Endodermal cell (in vitro differentiated cells): ENCODE data around the gene MTFMT. TPM values are rescaled to one million over a fixed set of nuclear protein-coding genes. Genes with fewer than 3 reads are reported as not detected.
"Not testable (repeated sequence)": the region's sequence is repeated elsewhere in the genome, so short reads cannot be mapped to it uniquely, and the experiment has no call there.

ENCODE experiments used
- DNase-seq: peaks from one replicate; pipeline ENCODE4 v3.0.0-alpha.2; 2017
- H3K27ac ChIP-seq: 2 replicates; pipeline ENCODE4 v1.5.1; 2013; ENCODE audit warnings: mild to moderate bottlenecking, low read depth, low read length, moderate library complexity
- H3K27me3 ChIP-seq: 2 replicates; pipeline ENCODE4 v1.6.1; 2013; ENCODE audit warnings: mild to moderate bottlenecking, low read length, moderate library complexity; ENCODE audit not compliant: insufficient read depth, control insufficient read depth, poor library complexity, severe bottlenecking
- H3K36me3 ChIP-seq: 2 replicates; pipeline ENCODE4 v1.7.0; 2013; ENCODE audit warnings: mild to moderate bottlenecking, low read length, moderate library complexity; ENCODE audit not compliant: control insufficient read depth, insufficient read depth
- H3K4me1 ChIP-seq: one replicate; pipeline ENCODE4 v1.7.0; 2013; ENCODE audit warnings: low read length; ENCODE audit not compliant: control insufficient read depth, insufficient read depth
- H3K4me3 ChIP-seq: 2 replicates; pipeline ENCODE4 v1.5.1; 2013; ENCODE audit warnings: mild to moderate bottlenecking, low read length, moderate library complexity
- H3K9ac ChIP-seq: 2 replicates; pipeline ENCODE4 v1.6.1; 2013; ENCODE audit warnings: mild to moderate bottlenecking, low read length, moderate library complexity; ENCODE audit not compliant: poor library complexity, severe bottlenecking; ENCODE audit errors: extremely low read depth
- H3K9me3 ChIP-seq: 2 replicates; pipeline ENCODE4 v1.6.1; 2013; ENCODE audit warnings: mild to moderate bottlenecking, low read length, moderate library complexity; ENCODE audit not compliant: control insufficient read depth
- H3K27ac Mint-ChIP-seq: 2 replicates; pipeline ENCODE4 v1.8.0; 2020; ENCODE audit warnings: mixed read lengths
- H3K27me3 Mint-ChIP-seq: 2 replicates; pipeline ENCODE4 v1.8.0; 2021; ENCODE audit warnings: mild to moderate bottlenecking, mixed read lengths; ENCODE audit not compliant: insufficient read depth
- H3K36me3 Mint-ChIP-seq: 2 replicates; pipeline ENCODE4 v1.8.0; 2020; ENCODE audit warnings: low read depth, mixed read lengths
- H3K4me1 Mint-ChIP-seq: 2 replicates; pipeline ENCODE4 v1.8.0; 2020; ENCODE audit warnings: mixed read lengths
- H3K4me3 Mint-ChIP-seq: 2 replicates; pipeline ENCODE4 v1.8.0; 2020; ENCODE audit warnings: mild to moderate bottlenecking, moderate library complexity, mixed read lengths
- H3K9me3 Mint-ChIP-seq: 2 replicates; pipeline ENCODE4 v1.8.0; 2020; ENCODE audit warnings: mild to moderate bottlenecking, mixed read lengths
- WGBS, 2 experiments: methylation state at CpG; one replicate each; pipeline versions ENCODE4 v1.1.5 to v1.1.7; 2013; ENCODE audit warnings: missing lambda C conversion rate in 2 of 2, mixed read lengths in 1 of 2; ENCODE audit not compliant: insufficient coverage in 1 of 2, insufficient read length in 1 of 2; 5-methylcytosine and 5-hydroxymethylcytosine counted together
- total RNA-seq, 2 donors: library from RNA; stranded (reverse); fragmentation: NEBNext Ultra II Directional in 1 of 2; extraction: Animal tissue kit (Norgen Biotek cat#: 25700) in 1 of 2; gene quantifications; 2 replicates in 1 of 2; 3 replicates in 1 of 2; pipeline ENCODE4 v1.2.1, GENCODE V29; 2021
- TF ChIP-seq, protein P1 (sequence below): fragments of 200-600 bp; sonication (generic); conservative IDR thresholded peaks from 2 replicates; pipeline ENCODE4 v1.5.0; 2021; ENCODE audit warnings: antibody characterized with exemption, mild to moderate bottlenecking

The MTFMT gene
- total RNA-seq, 2 donors from 2014 or later, result 17.8 to 23.2 TPM

DNA sequence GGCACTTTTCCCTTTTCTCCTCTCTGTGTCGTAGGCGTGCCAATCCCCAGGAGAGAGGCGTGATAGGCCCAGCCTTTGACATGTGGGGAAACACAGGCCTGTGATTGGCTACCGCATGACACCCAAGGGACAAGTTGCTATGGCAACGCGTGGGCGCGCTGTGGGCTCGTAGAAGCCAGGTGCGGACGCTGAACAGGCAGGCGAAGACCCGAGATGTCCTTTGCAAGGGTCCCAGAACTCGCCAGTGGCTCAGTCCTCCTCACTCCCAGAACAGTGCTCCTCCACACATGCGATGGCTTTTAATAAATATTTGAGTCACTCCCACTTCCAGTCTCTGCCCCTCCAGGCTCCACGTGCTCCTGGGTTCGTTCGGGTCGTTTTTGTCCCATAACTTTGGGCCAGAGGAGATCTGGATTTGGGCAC is 20.0 kb upstream of the MTFMT start:
- Histone ChIP-seq H3K27me3 (no peaks in the 10 kb centered on the region), H3K27ac (peak overlapping the region; percentile 36), H3K4me3 (no peak overlapping the region), H3K36me3 (peaks cover 14% of the 10 kb centered on the region), H3K4me1 (no peaks in the 10 kb centered on the region), H3K9ac (no peak overlapping the region), H3K9me3 (no peaks in the 10 kb centered on the region)
- WGBS, 2 experiments, result 16 to 25% methylated on average over 15 to 19 of the region's 19 CpGs
- H3K4me1 Mint-ChIP-seq, result no peaks in the 10 kb centered on the region
- TF ChIP-seq, protein P1, sequence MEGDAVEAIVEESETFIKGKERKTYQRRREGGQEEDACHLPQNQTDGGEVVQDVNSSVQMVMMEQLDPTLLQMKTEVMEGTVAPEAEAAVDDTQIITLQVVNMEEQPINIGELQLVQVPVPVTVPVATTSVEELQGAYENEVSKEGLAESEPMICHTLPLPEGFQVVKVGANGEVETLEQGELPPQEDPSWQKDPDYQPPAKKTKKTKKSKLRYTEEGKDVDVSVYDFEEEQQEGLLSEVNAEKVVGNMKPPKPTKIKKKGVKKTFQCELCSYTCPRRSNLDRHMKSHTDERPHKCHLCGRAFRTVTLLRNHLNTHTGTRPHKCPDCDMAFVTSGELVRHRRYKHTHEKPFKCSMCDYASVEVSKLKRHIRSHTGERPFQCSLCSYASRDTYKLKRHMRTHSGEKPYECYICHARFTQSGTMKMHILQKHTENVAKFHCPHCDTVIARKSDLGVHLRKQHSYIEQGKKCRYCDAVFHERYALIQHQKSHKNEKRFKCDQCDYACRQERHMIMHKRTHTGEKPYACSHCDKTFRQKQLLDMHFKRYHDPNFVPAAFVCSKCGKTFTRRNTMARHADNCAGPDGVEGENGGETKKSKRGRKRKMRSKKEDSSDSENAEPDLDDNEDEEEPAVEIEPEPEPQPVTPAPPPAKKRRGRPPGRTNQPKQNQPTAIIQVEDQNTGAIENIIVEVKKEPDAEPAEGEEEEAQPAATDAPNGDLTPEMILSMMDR, result no peak
- DNase-seq, result peak; percentile 95
- peak overlapping the region; percentile 39 for H3K4me3 Mint-ChIP-seq
- H3K27ac Mint-ChIP-seq, result no peak overlapping the region
- H3K9me3 Mint-ChIP-seq, result no peaks in the 10 kb centered on the region
- H3K36me3 Mint-ChIP-seq, result peaks cover 5% of the 10 kb centered on the region
- peaks cover 3% of the 10 kb centered on the region for H3K27me3 Mint-ChIP-seq

DNA sequence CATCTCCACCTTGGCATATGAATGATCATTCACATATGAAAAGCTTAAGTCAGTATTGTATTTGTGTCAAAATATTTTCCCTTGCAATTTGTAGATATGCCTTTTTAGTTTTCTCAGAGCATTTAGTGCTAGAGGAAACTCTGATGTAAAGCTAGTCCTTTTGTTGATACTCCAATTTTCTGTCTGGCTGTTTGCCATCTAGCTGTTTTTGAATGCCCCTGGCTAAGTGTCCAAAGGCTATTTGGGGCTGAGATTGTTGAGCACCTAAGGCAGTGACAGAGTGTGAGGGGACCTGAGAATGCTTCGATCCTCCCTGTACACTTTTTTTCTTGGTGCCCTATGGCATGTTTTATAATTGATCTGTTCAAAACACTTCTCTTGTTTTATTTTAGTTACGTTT is 18.8 kb upstream of the MTFMT start:
- H3K36me3 ChIP-seq, result peaks cover 5% of the 10 kb centered on the region
- no peak overlapping the region for H3K4me3 ChIP-seq
- 86 to 94% methylated on average over 1 to 2 of the region's 2 CpGs for WGBS, 2 experiments
- Mint-ChIP-seq H3K36me3 (no peaks in the 10 kb centered on the region), H3K27ac (no peak overlapping the region), H3K27me3 (peaks cover 3% of the 10 kb centered on the region), H3K4me1 (no peaks in the 10 kb centered on the region), H3K4me3 (no peak overlapping the region), H3K9me3 (no peaks in the 10 kb centered on the region)
- H3K27ac ChIP-seq, result no peak overlapping the region
- H3K9me3 ChIP-seq, result no peaks in the 10 kb centered on the region
- TF ChIP-seq, protein P1, result no peak
- no peaks in the 10 kb centered on the region for H3K4me1 ChIP-seq
- H3K27me3 ChIP-seq, result no peaks in the 10 kb centered on the region
- H3K9ac ChIP-seq, result no peak overlapping the region
- no peak for DNase-seq

DNA sequence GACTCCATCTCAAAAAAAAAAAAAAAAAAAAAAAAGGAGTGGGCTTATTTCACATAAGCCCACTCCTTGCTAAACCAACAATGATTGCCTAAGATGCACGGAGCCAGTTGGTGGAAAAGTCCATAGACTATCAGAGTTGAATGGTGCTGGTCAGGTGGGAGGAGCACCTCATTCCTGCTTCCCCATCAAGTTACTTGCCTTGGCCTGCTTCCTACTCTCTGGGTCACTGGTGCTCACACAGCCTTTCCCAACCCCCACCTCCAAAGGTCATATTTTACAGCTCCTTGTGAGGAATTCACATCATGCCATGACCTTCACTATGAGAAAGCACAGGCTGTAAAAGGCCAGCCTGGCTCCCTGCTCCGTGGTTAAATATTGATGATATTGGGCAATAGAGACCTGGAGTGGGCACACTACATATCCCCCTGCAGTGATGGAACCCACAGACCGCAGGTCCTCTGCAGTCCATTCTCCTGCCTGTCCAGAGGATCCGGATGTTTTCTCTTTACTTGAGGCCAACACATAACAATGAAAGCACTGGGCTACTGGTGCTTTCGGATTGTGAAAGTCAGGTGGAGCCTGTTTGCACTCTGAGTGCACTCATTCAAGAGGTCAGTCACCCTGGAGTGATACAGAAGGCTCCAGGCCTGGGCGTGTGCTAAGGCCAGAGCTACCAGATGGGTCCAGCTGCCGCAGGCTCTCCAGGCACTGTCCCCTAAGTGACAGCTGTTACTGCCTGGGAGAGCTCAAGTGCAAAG is 15.5 kb upstream of the MTFMT start, which contains the start of gene SLC51B:
TSS of gene SLC51B (plus strand) at position 664 of the 758 bp plus-strand sequence. CDS start 4,618 bp downstream, outside the sequence.
- DNase-seq, result no peak
- Mint-ChIP-seq H3K27ac (no peak within 1 kb of the TSS), H3K4me1 (no peaks in the 10 kb centered on the region), H3K27me3 (peaks cover 5% of the 10 kb centered on the region), H3K4me3 (no peak within 1 kb of the TSS), H3K36me3 (no peaks in the 10 kb centered on the region), H3K9me3 (no peaks in the 10 kb centered on the region)
- H3K9ac ChIP-seq, result no peak within 1 kb of the TSS
- no peak within 1 kb of the TSS for H3K4me3 ChIP-seq
- no peaks in the 10 kb centered on the region for H3K4me1 ChIP-seq
- TF ChIP-seq, protein P1, result no peak
- no peak within 1 kb of the TSS for H3K27ac ChIP-seq
- no peaks in the 10 kb centered on the region for H3K9me3 ChIP-seq
- no peaks in the 10 kb centered on the region for H3K36me3 ChIP-seq
- H3K27me3 ChIP-seq, result no peaks in the 10 kb centered on the region
- 90% methylated on average over 5 to 7 of the region's 7 CpGs for WGBS, 2 experiments

DNA sequence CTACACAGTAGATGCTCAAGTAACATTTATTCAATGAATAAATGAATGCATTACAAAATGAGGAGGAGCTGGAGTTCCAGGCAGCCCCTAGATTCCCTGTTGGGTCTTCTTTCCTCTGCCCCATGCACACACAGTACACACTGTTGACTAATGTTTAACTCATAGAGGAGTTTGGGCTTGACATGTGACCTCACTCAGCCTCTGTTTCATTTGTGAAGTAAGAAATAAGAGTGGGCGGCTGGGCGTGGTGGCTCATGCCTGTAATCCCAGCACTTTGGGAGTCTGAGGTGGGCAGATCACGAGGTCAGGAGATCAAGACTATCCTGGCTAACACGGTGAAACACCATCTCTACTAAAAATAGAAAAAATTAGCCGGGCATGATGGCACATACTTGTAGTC is 14.8 kb upstream of the MTFMT start:
- H3K9me3 ChIP-seq, H3K4me1 ChIP-seq, H3K27me3 ChIP-seq, H3K36me3 Mint-ChIP-seq, H3K27ac ChIP-seq, H3K9ac ChIP-seq, H3K36me3 ChIP-seq, H3K27me3 Mint-ChIP-seq, DNase-seq, H3K4me1 Mint-ChIP-seq, H3K9me3 Mint-ChIP-seq, H3K4me3 ChIP-seq, H3K4me3 Mint-ChIP-seq, H3K27ac Mint-ChIP-seq: not testable (repeated sequence)
- 92 to 100% methylated on average over 2 to 5 of the region's 5 CpGs for WGBS, 2 experiments
